ENCODE measurements around the gene DUSP16. TPM values are rescaled to one million over a fixed set of nuclear protein-coding genes. Genes with fewer than 3 reads are reported as not detected.

Gene DUSP16
- total and polyA plus RNA-seq, 2 experiments from 2014 or later = 11.7 to 59.4 TPM

GRCh38 chr12:12433203-12433731, 129.4 kb downstream of the DUSP16 start:
- Histone ChIP-seq H3K27ac (ENCODE audit: low read depth) (no peak overlapping the region), H3K79me2 (replicated peaks; ENCODE audit: insufficient read depth) (no peaks in the 10 kb centered on the region), H3K4me2 (no peak overlapping the region), H2AFZ (no peak overlapping the region), H3K9me2 (ENCODE audit: insufficient read depth) (no peaks in the 10 kb centered on the region), H3F3A (replicated peaks; ENCODE audit: low read depth) (no peaks in the 10 kb centered on the region), H3K4me3 (no peak overlapping the region), H3K27me3 (ENCODE audit: insufficient read depth) (no peaks in the 10 kb centered on the region), H3K36me3 (ENCODE audit: insufficient read depth) (no peaks in the 10 kb centered on the region), H4K20me1 (replicated peaks; ENCODE audit: insufficient read depth) (no peaks in the 10 kb centered on the region), H3K4me1 (ENCODE audit: insufficient read depth) (no peaks in the 10 kb centered on the region)
- Mint-ChIP-seq H3K4me3 (no peak overlapping the region), H3K9me3 (no peaks in the 10 kb centered on the region), H3K27me3 (ENCODE audit: insufficient read depth, low read depth, poor library complexity) (no peaks in the 10 kb centered on the region), H3K4me1 (peaks cover 8% of the 10 kb centered on the region; the same call in 1 of the 3 replicates), H3K27ac (no peak overlapping the region), H3K36me3 (ENCODE audit: low read depth) (peaks cover 11% of the 10 kb centered on the region)
- no peak for TF ChIP-seq NANOG (IDR thresholded peaks at IDR 0.05; ENCODE audit: borderline replicate concordance)
- no peak for TF ChIP-seq ETS1 (IDR thresholded peaks at IDR 0.05)
- TF ChIP-seq ZNF331 (CRISPR knock-in tag; IDR thresholded peaks at IDR 0.05; ENCODE audit: low read depth) = no peak
- TF ChIP-seq JUNB (IDR thresholded peaks at IDR 0.05; ENCODE audit: unreplicated experiment) = no peak
- TF ChIP-seq EZH2 (IDR thresholded peaks at IDR 0.05; ENCODE audit: low read depth, unreplicated experiment) = no peak
- TF ChIP-seq ZNF462 (CRISPR knock-in tag; IDR thresholded peaks at IDR 0.05) = no peak
- TF ChIP-seq ZNF114 (CRISPR knock-in tag; IDR thresholded peaks at IDR 0.05) = no peak
- no peak for TF ChIP-seq POLR2AphosphoS5 (IDR thresholded peaks at IDR 0.05; ENCODE audit: low read depth)
- no peak for TF ChIP-seq CREB1 (CRISPR knock-in tag; IDR thresholded peaks at IDR 0.05; ENCODE audit: low read depth)
- no peak for TF ChIP-seq REST (IDR thresholded peaks at IDR 0.05; ENCODE audit: unreplicated experiment)
- TF ChIP-seq STAT1 (IDR thresholded peaks at IDR 0.05; ENCODE audit: unreplicated experiment) = no peak
- no peak for TF ChIP-seq CTCF (conservative IDR thresholded peaks at IDR 0.05; ENCODE audit: low read depth in 2 of 2)
- no peak for DNase-seq (ENCODE audit: low spot score)
- ATAC-seq = no peak

Data from GM23338 (cell line).